ENCODE measurements around the gene ZNF655.

ZNF655 gene

GRCh38 chr7:99605527-99605926 lies 47.1 kb downstream of the ZNF655 start:
- Histone ChIP-seq H3K27me3 (ENCODE audit: insufficient read depth, low read depth, severe bottlenecking) (peaks cover 1% of the 10 kb centered on the region), H3K9me3 (ENCODE audit: severe bottlenecking) (no peaks in the 10 kb centered on the region), H3K36me3 (no peaks in the 10 kb centered on the region), H3K4me3 (ENCODE audit: low read depth, low read length) (no peak overlapping the region), H3K27ac (no peak overlapping the region)
- DNase-seq, result no peak
- TF ChIP-seq, protein P1, sequence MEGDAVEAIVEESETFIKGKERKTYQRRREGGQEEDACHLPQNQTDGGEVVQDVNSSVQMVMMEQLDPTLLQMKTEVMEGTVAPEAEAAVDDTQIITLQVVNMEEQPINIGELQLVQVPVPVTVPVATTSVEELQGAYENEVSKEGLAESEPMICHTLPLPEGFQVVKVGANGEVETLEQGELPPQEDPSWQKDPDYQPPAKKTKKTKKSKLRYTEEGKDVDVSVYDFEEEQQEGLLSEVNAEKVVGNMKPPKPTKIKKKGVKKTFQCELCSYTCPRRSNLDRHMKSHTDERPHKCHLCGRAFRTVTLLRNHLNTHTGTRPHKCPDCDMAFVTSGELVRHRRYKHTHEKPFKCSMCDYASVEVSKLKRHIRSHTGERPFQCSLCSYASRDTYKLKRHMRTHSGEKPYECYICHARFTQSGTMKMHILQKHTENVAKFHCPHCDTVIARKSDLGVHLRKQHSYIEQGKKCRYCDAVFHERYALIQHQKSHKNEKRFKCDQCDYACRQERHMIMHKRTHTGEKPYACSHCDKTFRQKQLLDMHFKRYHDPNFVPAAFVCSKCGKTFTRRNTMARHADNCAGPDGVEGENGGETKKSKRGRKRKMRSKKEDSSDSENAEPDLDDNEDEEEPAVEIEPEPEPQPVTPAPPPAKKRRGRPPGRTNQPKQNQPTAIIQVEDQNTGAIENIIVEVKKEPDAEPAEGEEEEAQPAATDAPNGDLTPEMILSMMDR (IDR thresholded peaks at IDR 0.05; ENCODE audit: low read depth, low read length), result no peak

DNA sequence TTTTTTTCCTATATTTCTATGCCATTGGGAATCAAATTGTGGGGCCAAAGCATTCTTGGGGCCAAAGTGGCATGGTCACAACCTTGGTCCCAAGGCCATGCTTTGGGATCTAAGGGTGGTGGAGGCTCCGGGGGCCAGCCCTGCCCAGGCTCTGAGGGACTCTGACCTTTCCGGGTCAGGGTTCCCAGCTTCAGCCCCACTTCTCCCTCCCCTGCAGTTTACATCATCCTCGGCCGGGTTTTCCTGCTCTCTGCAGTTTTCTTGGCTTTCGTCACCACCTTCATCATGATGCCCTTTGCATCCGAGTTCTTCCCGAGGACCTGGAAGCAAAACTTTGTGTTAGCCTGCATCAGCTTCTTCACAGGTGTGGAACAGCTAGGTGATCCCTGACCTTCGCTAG lies 48.1 kb downstream of the ZNF655 start:
- H3K4me3 ChIP-seq (ENCODE audit: low read depth, low read length), result no peak overlapping the region
- H3K9me3 ChIP-seq (ENCODE audit: severe bottlenecking), result no peaks in the 10 kb centered on the region
- H3K27me3 ChIP-seq (ENCODE audit: insufficient read depth, low read depth, severe bottlenecking), result peaks cover 8% of the 10 kb centered on the region
- DNase-seq, result no peak
- TF ChIP-seq, protein P1 (IDR thresholded peaks at IDR 0.05; ENCODE audit: low read depth, low read length), result no peak
- no peaks in the 10 kb centered on the region for H3K36me3 ChIP-seq
- H3K27ac ChIP-seq, result no peak overlapping the region

- Histone ChIP-seq H3K27me3 (ENCODE audit: insufficient read depth, low read depth, severe bottlenecking) (peaks cover 8% of the 10 kb centered on the region), H3K4me3 (ENCODE audit: low read depth, low read length) (no peak overlapping the region), H3K27ac (no peak overlapping the region), H3K36me3 (no peaks in the 10 kb centered on the region), H3K9me3 (ENCODE audit: severe bottlenecking) (no peaks in the 10 kb centered on the region)
- TF ChIP-seq, protein P1 (IDR thresholded peaks at IDR 0.05; ENCODE audit: low read depth, low read length), result no peak
- DNase-seq, result no peak
Observed at GRCh38 chr7:99607548-99607947, 49.1 kb downstream of the ZNF655 start.

DNA sequence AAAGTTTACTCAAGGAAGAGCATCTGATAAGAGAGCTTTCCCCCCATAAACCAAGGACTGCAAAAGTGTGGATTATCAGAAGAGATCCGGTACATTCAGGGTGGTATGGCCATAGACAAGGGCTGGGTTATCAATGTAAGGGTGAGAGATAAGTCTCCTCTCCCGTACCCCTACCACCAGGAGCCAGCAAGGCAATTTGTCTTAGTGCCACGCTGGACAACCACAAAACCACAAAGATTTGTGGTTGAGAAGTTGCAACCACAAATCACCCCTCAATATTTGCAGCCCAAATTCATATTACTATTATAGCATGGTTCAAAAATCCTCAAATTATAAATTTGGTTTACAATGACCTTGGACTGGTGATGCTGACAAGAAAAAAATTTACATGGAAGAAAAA lies 56.1 kb downstream of the ZNF655 start:
- no peaks in the 10 kb centered on the region for H3K9me3 ChIP-seq (ENCODE audit: severe bottlenecking)
- TF ChIP-seq, protein P1 (IDR thresholded peaks at IDR 0.05; ENCODE audit: low read depth, low read length), result no peak

DNA sequence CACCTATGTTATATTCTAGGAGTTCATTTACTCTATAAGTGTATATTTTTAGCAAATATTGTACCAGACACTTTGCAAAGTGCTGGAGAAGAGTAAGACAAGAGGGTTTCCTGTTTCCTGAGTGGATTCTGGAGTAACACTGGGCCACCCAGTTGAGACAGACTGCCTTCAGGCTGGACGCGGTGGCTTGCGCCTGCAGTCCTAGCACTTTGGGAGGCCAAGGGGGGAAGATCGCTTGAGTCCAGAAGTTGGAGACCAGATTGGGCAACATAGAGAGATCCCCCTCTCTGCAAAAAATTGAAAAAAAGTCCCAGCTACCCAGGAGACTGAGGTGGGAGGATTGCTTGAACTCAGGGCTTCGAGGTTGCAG lies 57.5 kb downstream of the ZNF655 start:
- TF ChIP-seq, protein P1 (IDR thresholded peaks at IDR 0.05; ENCODE audit: low read depth, low read length), result no peak
- H3K36me3 ChIP-seq, result peaks cover 30% of the 10 kb centered on the region
- H3K4me3 ChIP-seq (ENCODE audit: low read depth, low read length), result peak overlapping the region; percentile 76; the same call in 1 of the 2 replicates
- H3K9me3 ChIP-seq (ENCODE audit: severe bottlenecking), result no peaks in the 10 kb centered on the region
- H3K27ac ChIP-seq, result no peak overlapping the region
- no peak for DNase-seq
- peaks cover 2% of the 10 kb centered on the region for H3K27me3 ChIP-seq (ENCODE audit: insufficient read depth, low read depth, severe bottlenecking)

More for the DNA sequence above, 56.1 kb downstream of the ZNF655 start:
- H3K36me3 ChIP-seq, result peaks cover 15% of the 10 kb centered on the region
- no peak overlapping the region for H3K4me3 ChIP-seq (ENCODE audit: low read depth, low read length)
- H3K27me3 ChIP-seq (ENCODE audit: insufficient read depth, low read depth, severe bottlenecking), result peaks cover 8% of the 10 kb centered on the region
- no peak overlapping the region for H3K27ac ChIP-seq
- DNase-seq, result no peak
